Activated CD8-positive, alpha-beta memory T cell treated with anti-CD3 and anti-CD28 coated beads for 24 hours (primary cell): Measurements from ENCODE around the gene HHIPL1.

Experiments used
- DNase-seq: peaks from one replicate; pipeline ENCODE4 v3.0.0-alpha.2; 2020

HHIPL1 gene

DNA sequence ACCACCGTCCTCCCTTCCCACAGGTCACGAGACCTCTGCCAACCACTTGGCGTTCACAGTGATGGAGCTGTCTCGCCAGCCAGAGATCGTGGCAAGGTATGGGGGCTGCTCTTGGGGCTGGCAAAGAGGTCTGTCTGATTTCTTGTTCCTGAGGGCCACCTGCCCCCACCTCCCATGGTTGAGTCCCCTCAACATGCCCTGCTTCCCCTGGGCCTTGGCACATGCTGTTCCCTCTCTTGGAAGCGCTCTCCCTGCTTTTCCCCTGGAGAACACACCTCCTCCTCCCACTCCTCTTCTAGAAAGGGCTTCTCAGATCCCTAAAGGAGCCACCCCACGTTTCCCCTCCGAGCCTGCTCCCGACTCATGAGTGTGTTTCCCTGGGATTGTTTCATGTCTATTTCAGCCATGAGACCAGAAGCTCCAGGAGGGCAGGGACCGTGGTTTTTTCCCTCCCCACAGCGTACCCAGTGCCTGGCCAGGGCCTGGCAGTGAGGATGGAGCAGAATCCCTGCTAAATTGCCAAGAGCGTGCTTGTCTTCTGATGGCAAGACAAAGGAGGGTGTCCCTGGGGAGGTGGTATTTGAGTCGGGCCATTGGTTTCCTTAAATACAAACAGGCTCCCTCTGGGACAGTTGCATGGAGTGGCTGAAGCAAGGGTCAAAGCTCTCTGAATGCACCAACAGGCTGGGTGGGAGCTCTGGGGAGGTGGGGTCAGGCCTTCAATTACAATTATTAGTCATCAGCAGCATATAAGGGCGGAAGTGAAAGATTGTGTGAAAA is 73.3 kb downstream of the HHIPL1 start:
- peak; percentile 33 for DNase-seq

DNA sequence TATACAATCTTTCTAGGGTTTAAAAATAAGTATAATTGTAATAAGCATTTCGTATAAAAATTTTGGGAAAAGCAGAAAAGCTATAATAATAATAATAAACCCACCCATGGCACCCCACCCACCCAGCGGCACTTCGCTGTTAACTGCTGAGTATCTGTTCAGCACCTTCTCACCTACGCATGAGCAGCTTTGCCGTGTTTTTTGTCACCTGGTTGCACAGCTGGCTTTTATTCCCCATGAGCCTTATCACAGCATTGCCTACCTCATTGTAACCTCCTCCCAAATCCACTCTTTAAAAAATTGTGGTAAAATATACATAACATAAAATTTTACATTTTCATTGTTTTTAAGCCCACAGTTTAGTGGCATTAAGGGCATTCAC is 73.9 kb downstream of the HHIPL1 start:
- DNase-seq: no peak

DNA sequence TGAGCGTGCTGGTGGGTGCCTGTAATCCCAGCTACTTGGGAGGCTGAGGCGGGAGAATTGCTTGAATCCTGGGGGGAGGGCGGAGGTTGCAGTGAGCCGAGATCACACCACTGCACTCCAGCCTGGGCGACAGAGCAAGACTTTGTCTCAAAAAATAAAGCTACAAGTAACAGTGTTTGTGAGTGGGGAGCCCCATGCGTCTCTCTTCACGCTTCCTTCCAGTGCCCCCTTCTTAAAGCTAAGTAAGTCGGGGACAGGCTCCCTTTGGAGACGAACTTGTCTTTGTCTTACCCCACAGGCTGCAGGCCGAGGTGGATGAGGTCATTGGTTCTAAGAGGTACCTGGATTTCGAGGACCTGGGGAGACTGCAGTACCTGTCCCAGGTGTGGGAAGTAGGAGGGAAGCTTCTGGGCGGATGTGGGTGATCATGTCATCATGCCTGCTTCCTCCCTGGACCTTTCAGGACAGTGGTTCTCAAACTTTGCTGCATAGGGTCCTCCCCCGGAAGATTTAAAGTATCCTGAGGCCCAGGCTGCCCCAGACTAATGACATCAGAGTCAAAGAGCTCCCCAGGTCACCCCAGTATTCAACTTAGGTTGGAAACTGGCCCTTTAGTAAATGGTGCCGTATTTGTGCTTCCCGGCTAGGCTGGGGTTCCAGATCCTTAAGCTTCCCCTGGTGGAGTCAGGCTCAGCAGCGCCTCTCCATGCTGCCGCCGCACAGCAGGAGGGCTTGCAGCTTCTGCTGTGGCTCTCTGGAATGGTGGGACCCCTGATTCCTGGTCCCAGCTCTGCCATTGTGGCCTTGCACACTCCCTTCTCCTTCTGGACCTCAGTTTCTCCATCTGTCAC is 76.2 kb downstream of the HHIPL1 start:
- DNase-seq: peak; percentile 45

DNA sequence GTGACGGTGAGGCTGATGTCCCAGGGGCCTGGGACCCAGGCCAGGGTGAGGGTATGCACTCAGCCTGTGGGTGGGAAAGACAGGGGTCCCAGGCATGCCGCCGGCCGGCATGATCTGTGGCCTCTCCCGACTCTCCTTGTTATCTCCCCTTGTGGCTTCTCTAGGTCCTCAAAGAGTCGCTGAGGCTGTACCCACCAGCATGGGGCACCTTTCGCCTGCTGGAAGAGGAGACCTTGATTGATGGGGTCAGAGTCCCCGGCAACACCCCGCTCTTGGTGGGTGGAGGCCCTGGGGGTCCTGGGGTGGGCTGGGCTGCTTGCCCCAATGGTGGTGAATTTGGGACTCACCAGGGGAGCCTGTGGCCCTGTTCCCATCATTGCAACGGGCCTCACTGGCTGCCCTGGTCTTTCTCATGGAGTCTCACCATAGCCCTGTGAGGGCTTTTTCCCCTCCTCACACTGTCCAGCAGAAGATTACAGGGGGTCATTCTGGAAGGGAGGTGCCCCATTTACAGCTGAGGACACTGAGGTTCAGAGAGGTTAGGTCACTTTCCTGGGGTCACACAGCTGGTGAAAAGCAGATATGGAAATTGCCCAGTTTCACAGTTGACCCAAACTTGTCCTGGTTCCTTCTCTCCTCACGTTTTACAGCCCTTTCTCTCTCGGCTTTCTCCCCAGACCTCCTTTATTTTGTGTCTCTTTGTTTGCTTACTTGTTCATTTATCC is 77.0 kb downstream of the HHIPL1 start:
- peak; percentile 35 for DNase-seq

DNA sequence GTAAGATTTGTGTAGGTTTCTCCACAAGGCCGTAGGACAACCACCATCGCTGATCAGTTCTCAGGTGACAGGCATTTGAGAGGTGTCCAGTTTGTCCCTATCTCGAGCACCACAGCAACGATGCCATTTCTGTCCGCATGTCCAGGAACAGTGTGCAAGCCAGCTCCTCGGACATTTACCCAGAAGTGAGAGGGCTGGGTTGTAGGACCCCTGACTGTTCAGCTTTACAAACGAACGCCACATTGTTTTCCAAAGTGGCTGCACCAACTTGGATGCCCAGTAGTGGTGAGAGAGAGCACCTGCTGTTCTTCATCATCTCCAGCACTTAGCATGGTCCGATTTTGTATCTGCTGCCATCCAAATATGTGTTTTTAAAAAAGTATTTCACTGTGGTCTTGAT is 77.8 kb downstream of the HHIPL1 start:
- peak; percentile 35 for DNase-seq

DNA sequence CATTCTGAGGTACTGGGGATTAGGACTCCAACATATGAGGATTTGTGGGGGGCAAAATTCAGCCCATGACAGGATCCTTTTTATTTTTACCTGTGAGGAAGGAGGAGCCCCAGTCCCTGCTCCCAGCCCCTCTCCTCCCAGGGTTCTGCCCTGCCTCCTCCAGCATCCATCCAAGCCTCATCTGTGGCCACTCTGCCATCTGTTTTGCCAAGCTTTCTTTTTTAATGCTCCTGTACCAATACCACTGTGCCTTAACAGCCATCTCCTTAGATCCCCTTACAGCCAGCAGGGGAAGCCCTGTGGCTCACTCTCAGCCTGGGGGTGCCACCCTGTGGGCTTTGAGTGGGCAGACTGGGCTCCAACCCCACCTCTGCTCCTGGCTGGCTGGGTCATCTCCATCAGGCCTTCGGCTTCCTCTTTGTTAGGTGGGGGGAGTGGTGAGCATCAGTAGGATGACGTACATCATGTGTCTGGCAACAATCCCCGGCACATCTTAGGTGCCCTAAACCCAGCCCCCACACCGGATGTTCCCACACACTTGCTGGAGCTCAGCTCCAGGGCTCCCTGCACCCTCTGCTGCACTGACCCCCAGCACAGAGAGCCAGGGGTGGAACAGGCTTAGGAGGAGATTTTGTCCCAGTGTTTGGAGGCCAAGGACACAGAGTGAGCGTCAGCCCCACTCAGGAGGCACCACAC is 79.4 kb downstream of the HHIPL1 start:
- DNase-seq: peak; percentile 46

DNA sequence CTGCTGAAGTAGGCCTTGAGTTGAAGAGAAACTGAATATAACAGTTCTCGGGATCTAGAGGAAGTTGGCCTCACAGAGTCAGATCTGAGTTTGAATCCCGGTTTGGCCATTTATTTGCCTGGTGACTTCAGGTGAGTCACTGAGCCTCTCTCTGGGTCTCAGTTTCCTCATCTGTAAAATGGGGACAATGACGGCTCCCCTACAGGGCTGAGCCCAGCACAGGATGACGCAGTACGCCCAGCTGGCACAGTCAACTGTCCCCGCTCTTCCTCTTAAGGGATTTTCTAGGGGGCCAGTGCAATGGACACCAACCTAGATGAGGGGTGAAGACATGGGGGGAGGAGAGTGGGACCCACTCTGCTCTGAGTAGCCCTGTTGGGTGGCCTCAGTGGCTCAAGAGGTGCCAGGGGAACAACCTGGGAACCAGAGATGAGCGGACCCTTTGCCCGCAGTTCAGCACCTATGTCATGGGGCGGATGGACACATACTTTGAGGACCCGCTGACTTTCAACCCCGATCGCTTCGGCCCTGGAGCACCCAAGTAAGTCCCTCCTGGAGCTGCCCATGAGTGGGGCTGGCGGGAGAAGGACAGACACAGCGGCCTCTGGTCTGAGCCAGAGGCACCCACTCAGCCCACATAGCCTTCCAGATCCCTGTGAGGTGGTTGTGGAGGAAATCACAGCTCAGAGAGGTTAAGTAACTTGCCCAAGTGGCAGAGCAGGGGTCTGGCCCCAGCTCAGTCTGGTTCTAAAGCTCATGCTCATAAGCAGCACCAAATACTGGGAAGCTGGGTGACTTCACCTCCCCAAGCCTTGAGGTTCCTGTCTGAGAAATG is 80.2 kb downstream of the HHIPL1 start:
- peak; percentile 38 for DNase-seq

DNA sequence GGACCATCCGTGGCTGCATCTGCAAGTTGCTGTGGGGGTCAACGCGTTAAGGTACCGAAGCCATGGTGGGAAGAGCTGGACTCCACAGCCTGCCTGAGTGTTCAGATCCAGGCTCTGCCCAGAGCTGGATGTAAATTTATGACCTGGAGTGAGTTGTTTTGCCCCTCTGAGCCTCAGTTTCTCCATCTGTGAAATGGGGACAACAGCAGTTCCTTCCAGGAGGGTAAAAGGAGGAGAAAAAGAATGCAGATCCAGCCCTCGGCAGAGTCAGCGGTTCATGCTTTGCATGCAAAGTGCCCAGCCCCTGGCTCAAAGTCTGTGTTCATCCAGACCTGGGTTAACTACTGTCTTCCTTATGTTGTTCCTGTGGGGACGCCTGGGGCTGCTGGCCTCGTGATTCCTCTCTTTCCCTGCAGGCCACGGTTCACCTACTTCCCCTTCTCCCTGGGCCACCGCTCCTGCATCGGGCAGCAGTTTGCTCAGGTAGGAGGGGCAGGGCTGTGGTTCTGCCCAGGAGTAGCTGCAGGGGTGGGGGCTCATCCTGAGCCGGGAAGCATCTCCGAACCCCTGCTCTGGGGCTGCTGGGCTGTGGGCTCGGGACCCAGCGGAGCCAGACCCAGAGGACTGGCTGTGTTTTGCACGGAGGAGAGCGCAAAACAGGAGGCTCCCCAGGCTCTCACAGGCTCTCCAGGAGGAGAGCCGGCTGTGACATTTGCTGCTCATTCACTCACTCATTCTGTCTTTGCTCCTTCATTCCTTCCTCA is 81.0 kb downstream of the HHIPL1 start:
- peak; percentile 38 for DNase-seq

DNA sequence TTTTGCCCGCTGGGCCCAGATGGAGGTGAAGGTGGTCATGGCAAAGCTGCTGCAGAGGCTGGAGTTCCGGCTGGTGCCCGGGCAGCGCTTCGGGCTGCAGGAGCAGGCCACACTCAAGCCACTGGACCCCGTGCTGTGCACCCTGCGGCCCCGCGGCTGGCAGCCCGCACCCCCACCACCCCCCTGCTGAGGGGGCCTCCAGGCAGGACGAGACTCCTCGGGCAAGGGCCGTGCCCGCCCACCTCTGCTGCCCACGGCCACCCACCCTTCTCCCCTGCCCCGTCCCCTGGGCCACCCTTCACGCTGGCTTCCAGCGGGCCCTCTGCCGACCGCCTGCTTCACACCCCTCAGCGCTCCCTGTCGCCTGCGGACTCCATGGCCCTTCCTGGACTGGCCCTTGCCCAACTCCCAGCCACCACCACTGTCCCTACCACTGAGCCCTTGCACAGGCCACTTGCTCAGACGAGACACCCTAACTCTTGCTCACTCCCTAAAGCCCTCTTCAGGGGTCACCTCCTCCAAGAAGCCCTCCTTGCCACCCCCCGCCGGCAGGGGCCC is 81.7 kb downstream of the HHIPL1 start:
- DNase-seq: peak; percentile 47

DNA sequence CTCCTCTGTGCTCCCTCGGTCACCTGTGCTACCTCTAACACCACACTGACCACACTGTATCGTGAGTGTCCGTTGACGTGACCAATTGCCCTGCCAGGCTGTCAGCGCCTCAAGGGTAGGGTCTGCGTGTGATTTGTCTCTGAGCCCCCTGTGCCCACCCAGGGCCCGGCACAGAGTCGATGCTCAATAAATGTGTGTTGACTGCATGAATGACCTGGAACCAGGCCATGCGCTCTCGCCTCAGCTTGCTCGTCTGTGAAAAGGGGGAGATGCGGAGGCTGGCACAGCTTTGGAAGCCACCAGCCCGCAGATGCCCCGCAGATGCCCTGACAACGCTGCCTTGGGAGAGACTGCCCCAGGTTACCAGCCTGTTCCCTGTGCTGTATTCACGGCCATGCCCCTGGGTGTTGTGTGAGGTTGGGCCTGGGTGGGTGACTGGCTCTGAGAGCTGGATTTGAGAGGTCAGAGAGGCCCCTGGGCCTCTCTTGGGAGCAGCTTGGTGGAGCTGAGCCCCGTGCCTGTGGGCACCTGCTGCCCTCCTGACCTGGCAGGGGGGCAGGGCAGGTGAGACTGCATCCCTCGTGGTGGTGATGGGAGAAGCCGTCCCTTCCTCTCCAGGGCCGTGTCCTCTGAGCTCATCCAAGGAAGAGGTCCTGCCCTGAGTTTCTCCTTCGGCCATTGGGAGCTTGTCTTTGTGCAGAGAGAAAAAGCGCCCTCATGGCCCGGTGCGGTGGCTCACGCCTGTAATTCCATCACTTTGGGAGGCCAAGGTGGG is 82.4 kb downstream of the HHIPL1 start:
- peak; percentile 46 for DNase-seq

DNA sequence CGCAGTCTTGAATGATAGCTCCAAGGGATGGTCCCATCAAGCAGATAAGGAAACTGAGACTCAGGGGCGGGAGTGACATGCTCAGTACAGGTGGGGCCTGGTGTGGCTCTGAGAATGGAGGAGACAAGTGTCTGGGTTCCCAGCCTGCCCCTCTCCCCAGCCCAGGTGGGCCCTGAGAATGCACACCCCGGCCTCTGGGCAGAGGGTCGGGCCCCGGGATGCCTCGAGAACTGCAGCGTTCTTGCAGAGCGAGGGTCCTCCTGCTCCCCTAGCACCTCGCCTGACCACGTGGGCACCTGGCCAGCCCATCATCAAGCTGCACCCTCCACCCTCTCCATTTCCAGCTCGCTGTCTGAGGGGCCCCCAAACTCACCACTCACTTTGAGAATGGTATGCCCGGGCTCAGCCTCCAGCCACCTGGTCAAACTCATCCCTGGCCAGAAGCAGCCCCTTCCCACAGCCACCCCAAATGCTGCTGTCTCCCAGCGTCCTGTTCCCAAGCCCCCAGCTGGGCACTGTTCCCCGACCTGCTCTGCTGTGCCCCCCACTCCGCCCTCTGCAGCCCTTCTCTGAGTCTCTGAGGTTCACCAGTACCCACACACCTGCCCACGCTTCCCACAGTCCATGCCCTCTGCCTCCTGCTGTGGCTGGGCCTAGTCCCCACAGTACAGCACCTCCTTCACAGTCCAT is 83.4 kb downstream of the HHIPL1 start:
- no peak for DNase-seq

DNA sequence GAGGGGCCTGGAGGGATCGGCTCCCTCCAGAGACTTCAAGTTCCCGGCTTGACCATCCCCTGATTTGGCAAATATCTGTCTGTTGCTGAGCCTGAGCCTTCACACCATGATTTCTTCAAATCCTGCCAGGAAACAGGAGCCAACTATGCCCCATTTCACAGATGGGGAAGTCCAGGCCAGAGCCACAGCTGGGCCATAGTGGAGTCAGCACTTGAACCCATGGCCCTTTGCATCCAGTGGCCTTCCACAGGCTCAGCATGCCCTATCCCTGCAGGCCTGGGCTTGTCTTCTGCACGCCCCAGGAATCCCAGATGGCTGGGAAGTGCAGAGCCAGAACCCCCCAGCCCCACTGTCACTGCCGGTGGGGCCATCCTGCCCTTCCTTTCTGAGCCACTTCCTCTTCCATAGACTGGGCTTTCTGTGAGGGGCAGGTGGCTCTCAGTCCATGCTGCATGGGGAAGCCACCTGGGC is 84.1 kb downstream of the HHIPL1 start:
- no peak for DNase-seq
